Stimulated activated CD4-positive, alpha-beta T cell treated with anti-CD3 and anti-CD28 coated beads, Interleukin-15, amount 100 ng/mL, for 24 hours (primary cell): ENCODE measurements around the gene FMN1.

Experiments
- DNase-seq: peaks from one replicate; pipeline ENCODE4 v3.0.0-alpha.2; 2020

The FMN1 gene

GRCh38 chr15:33152502-33153109 is 41.9 kb downstream of the FMN1 start:
- DNase-seq = no peak

- DNase-seq = no peak
Observed at GRCh38 chr15:33150971-33151370, 43.5 kb downstream of the FMN1 start.

- no peak for DNase-seq
Observed at GRCh38 chr15:33150431-33150941, 44.0 kb downstream of the FMN1 start.

- DNase-seq = no peak
Observed at GRCh38 chr15:33149919-33150318, 44.6 kb downstream of the FMN1 start.

GRCh38 chr15:33148129-33148751 is 46.3 kb downstream of the FMN1 start:
- no peak for DNase-seq

- no peak for DNase-seq
Observed at GRCh38 chr15:33146051-33146450, 48.5 kb downstream of the FMN1 start.

GRCh38 chr15:33145447-33145846 is 49.1 kb downstream of the FMN1 start:
- no peak for DNase-seq

GRCh38 chr15:33142708-33143107 is 51.8 kb downstream of the FMN1 start:
- no peak for DNase-seq

- DNase-seq = no peak
Observed at GRCh38 chr15:33138000-33138399, 56.5 kb downstream of the FMN1 start.

GRCh38 chr15:33137101-33137500 is 57.4 kb downstream of the FMN1 start:
- DNase-seq = no peak

- no peak for DNase-seq
Observed at GRCh38 chr15:33136353-33136752, 58.2 kb downstream of the FMN1 start.

- DNase-seq = no peak
Observed at GRCh38 chr15:33135355-33135781, 59.1 kb downstream of the FMN1 start.

GRCh38 chr15:33132722-33133345 is 61.7 kb downstream of the FMN1 start:
- peak; percentile 14 for DNase-seq

- DNase-seq = no peak
Observed at GRCh38 chr15:33132233-33132580, 62.3 kb downstream of the FMN1 start.

GRCh38 chr15:33131552-33132232 is 62.8 kb downstream of the FMN1 start:
- no peak for DNase-seq

- DNase-seq = peak; percentile 78
Observed at GRCh38 chr15:33126559-33127290, 67.8 kb downstream of the FMN1 start.

GRCh38 chr15:33125894-33126537 is 68.5 kb downstream of the FMN1 start:
- peak; percentile 7 for DNase-seq

GRCh38 chr15:33124811-33125210 is 69.7 kb downstream of the FMN1 start:
- DNase-seq = no peak

- DNase-seq = no peak
Observed at GRCh38 chr15:33124279-33124678, 70.2 kb downstream of the FMN1 start.

- DNase-seq = no peak
Observed at GRCh38 chr15:33119865-33120264, 74.6 kb downstream of the FMN1 start.

GRCh38 chr15:33119273-33119672 is 75.2 kb downstream of the FMN1 start:
- DNase-seq = no peak

- no peak for DNase-seq
Observed at GRCh38 chr15:33116198-33116597, 78.3 kb downstream of the FMN1 start.
